Spinal cord (tissue), 10 donors: ENCODE measurements around the gene PSRC1. TPM values are rescaled to one million over a fixed set of nuclear protein-coding genes. Genes with fewer than 3 reads are reported as not detected.

Source experiments
- DNase-seq, 6 donors: peaks; one replicate each; pipeline versions ENCODE4 v3.0.0 to v3.0.0-alpha.2; 2013 to 2015; ENCODE audit warnings: low spot score in 6 of 6, low read depth in 4 of 6
- H3K27ac ChIP-seq: one replicate; pipeline ENCODE4 v1.5.1; 2013; ENCODE audit warnings: low read depth, low read length, control low read depth
- H3K27me3 ChIP-seq: one replicate; pipeline ENCODE4 v1.6.1; 2013; ENCODE audit warnings: low read length; ENCODE audit not compliant: control insufficient read depth, insufficient read depth
- H3K36me3 ChIP-seq: one replicate; pipeline ENCODE4 v1.6.1; 2013; ENCODE audit warnings: low read length; ENCODE audit not compliant: control insufficient read depth, insufficient read depth
- H3K4me1 ChIP-seq: one replicate; pipeline ENCODE4 v1.6.1; 2013; ENCODE audit warnings: low read length; ENCODE audit not compliant: control insufficient read depth, insufficient read depth
- H3K4me3 ChIP-seq: one replicate; pipeline ENCODE4 v1.5.1; 2013; ENCODE audit warnings: low read depth, low read length, control low read depth
- H3K9me3 ChIP-seq: one replicate; pipeline ENCODE4 v1.6.1; 2013; ENCODE audit warnings: low read length; ENCODE audit not compliant: control insufficient read depth, insufficient read depth
- WGBS: methylation state at CpG from one replicate; pipeline ENCODE4 v1.1.5; 2013; ENCODE audit warnings: missing lambda C conversion rate; ENCODE audit not compliant: insufficient coverage; 5-methylcytosine and 5-hydroxymethylcytosine counted together
- polyA plus RNA-seq, 2 donors: library from polyadenylated mRNA; unstranded; fragments of 120-200 nt; gene quantifications; one replicate each; pipeline ENCODE4 v1.2.1, GENCODE V29; 2013; ENCODE audit not compliant: insufficient read length in 2 of 2
- total RNA-seq, 2 donors: library from RNA; depleted of rRNA in 1 of 2; stranded (reverse); fragments of 120-200 nt in 1 of 2; fragments of >200 nt in 1 of 2; gene quantifications; one replicate each; pipeline versions ENCODE4 v1.2.3 to v1.2.4, GENCODE V29; 2013 to 2014
- donor health status: healthy.

PSRC1 gene
- total and polyA plus RNA-seq, 4 donors: 9.0 to 37.1 (median 32.2) TPM

DNA sequence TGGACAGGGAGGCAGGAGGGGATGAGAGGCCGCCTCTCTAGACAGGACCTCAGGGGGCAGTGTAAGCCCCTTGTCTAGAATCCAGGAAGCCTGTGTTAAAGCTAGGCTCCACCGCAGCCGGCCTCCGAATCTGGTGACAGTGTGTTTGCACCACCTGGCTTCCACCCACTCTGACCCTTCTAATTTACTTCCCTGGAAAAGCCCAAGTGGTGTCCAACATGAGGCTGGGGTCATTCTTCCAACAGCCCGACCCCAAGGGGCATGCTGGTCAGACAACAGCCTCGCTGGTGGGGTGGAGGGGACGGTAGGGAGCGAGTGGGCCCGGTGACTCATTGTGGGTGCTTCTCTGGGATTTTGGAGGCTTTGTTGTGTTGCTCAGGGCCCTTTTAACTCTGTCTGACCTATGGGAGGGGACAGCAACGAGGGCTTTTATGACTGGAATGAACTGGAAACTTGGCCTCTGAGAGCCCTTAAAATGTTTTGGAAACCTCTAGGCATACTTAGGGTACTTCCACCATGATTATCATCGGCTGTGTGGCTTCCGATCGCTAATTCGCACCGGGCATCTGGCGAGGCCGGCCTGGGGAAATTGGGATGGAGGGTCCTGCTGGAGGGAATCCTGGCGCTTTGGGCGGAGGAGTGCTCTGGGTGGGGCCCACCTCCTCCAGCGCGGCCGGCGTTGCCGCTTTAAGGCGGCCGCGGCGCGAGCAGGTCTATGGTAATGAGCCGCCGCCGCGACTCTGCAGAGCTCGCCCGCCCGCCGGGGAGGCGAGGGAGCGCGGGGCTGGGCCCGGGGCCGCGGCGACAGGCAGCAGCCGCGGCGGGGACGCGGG is 33.9 kb downstream of the PSRC1 start, which contains the start of gene CELSR2:
Gene CELSR2 (plus strand): TSS at position 743 of the 833 bp plus-strand sequence. CDS start 541 bp downstream, outside the sequence.
- Histone ChIP-seq H3K4me1 (peaks cover 50% of the 10 kb centered on the region), H3K36me3 (peaks cover 35% of the 10 kb centered on the region), H3K27ac (no peak within 1 kb of the TSS), H3K4me3 (peak within 1 kb of the TSS; percentile 35), H3K27me3 (no peaks in the 10 kb centered on the region), H3K9me3 (no peaks in the 10 kb centered on the region)
- 4% methylated on average over 45 of the region's 49 CpGs for whole genome bisulfite sequencing
- DNase-seq: peak in 3 of 6 donors; percentile 64 to 92 (median 92)

DNA sequence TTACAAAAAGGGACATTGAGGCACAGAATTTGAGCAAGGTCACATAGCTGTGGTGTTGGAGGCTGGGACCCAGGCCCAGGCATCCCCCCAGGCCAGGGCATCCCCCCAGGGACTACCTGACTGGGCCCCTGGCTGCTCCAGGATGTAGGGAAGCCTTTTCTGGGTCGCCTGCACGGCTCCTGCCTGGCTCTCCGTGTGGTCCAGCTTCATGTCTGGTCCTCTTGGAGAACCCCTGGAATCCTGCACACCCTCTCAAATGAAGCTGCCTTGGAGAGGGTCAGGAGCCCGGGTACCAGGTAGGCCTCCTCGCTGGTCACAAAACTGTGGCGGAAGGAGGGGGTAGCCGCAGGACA is 34.5 kb downstream of the PSRC1 start:
- Histone ChIP-seq H3K27ac (no peak overlapping the region), H3K27me3 (no peaks in the 10 kb centered on the region), H3K4me3 (no peak overlapping the region), H3K36me3 (peaks cover 31% of the 10 kb centered on the region), H3K4me1 (peaks cover 44% of the 10 kb centered on the region), H3K9me3 (no peaks in the 10 kb centered on the region)
- DNase-seq: no peak
- 96% methylated on average over 6 of the region's 7 CpGs for WGBS

DNA sequence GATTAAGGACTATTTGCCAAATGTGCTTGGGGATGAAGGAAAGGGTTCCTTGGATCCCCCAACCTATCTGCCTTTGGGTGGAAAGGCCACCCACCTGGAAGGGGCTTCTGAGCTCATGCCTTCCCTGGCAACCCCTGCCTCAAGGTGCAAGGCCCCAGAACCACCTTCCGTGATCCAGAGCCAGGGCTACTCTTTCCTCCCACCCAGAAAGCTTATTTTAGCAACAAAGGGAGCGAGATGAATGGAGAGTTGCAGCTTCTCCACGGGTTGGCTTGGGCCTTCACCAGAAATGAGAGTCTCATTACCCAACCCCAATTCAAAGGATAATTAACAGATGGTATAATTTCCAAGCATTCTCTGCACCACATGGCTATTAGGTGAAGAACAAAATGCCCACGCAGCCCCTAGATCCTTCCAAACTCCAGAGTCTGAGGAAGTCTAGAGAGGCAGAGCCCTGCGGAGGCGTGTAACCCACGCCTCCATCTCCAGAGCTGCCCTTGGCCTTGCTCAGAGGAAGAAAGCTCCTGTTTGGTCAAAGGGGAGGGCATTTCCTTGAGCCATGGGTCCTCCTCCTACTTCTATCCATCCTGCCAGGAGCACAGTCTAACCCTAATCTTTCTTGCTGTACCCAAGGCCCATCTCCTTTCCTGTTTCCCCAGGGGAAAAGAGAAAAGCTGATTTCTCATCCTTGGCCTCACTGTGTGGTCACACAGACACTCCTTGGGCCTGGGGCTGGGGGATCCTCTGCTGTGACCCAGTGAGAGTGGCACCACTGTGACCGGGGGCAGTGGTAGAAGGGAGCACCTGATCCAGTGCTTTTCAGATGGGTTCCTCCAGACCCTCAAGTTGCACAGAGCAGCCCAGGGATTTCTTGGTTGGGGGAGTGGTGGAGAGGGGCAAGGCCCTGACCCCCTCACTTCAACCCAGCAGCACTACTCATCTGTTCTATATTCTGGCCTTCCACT is 35.3 kb downstream of the PSRC1 start:
- DNase-seq: no peak
- Histone ChIP-seq H3K9me3 (no peaks in the 10 kb centered on the region), H3K27ac (no peak overlapping the region), H3K4me3 (no peak overlapping the region), H3K4me1 (peaks cover 42% of the 10 kb centered on the region), H3K27me3 (no peaks in the 10 kb centered on the region), H3K36me3 (peaks cover 24% of the 10 kb centered on the region)
- WGBS: 76% methylated on average over 2 of the region's 8 CpGs

DNA sequence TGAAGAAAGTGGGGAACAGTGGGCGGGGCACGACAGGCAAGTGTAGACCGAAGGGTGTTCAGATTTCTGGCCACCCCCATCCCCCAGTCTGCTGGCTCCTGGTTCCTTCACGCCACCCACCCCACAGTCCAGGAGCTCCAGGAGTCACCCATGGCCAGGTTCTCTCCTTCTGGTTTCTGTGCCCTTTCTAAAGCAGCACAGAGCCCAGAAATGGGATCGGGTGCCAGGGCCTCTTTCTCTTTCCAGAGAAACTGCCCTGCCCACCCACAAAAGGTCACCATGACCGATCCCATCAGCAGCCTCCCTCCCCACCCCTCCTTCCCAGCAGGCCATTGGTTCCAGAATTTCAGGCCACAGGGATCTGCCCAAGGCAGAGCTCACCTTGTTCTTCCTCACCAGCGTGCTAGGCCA is 36.8 kb downstream of the PSRC1 start:
- H3K27me3 ChIP-seq: no peaks in the 10 kb centered on the region
- peaks cover 9% of the 10 kb centered on the region for H3K36me3 ChIP-seq
- no peaks in the 10 kb centered on the region for H3K9me3 ChIP-seq
- DNase-seq: no peak
- peaks cover 42% of the 10 kb centered on the region for H3K4me1 ChIP-seq
- H3K27ac ChIP-seq: no peak overlapping the region
- no peak overlapping the region for H3K4me3 ChIP-seq
- 80% methylated on average over 7 of the region's 7 CpGs for whole genome bisulfite sequencing

DNA sequence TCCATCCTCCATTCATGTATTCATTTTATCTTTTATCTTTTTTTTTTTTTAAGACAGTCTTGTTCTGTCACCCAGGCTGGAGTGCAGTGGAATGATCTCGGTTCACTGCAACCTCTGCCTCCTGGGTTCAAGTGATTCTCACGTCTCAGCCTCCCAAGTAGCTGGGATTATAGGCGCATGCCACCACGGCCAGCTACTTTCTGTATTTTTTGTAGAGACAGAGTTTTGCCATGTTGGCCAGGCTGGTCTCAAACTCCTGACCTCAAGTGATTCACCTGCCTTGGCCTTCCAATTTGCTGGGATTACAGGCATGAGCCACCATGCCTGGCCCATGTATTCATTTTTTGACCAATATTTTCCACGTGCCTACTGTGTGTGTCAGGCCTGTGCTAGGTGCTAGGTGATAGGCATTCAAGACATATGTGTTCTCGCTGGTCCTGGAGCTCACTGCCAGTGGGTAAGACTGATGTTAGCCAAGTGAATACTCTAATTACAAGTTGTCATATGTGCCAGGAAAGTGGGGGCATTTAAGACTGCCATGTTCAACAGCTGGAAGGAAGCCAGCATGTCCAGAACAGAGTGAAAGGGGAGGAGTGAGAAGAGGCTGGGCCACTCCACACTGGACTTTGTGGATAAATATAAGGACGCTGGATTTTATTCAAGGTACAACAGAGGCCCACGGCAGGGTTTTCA is 38.9 kb downstream of the PSRC1 start:
- DNase-seq: no peak
- Histone ChIP-seq H3K4me3 (no peak overlapping the region), H3K27me3 (no peaks in the 10 kb centered on the region), H3K27ac (no peak overlapping the region), H3K9me3 (no peaks in the 10 kb centered on the region), H3K4me1 (peaks cover 48% of the 10 kb centered on the region), H3K36me3 (peaks cover 12% of the 10 kb centered on the region)
- WGBS: 87% methylated on average over 8 of the region's 8 CpGs

DNA sequence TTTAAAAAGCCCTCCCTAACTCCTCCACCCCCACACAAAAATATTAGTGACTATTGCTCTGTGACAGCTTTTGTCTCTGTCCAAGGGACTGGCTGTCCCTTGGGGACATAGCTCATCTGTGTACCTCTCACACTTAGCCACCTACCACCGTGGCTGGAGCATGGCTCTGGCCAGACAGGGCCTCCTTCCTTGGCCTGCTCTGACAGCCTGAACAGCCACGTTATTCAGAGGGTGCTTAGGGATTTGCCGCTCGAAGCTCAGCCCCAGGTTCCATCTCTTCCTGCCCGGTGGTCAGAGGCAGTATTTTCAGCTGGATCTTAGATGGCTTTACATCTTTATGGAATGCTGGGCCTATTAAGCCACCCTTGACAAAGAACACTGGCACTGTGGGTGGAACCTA is 39.7 kb downstream of the PSRC1 start:
- Histone ChIP-seq H3K4me3 (no peak overlapping the region), H3K27ac (no peak overlapping the region), H3K36me3 (peaks cover 15% of the 10 kb centered on the region), H3K27me3 (no peaks in the 10 kb centered on the region), H3K4me1 (peaks cover 41% of the 10 kb centered on the region), H3K9me3 (no peaks in the 10 kb centered on the region)
- no peak for DNase-seq
- 69% methylated on average over 5 of the region's 5 CpGs for WGBS

DNA sequence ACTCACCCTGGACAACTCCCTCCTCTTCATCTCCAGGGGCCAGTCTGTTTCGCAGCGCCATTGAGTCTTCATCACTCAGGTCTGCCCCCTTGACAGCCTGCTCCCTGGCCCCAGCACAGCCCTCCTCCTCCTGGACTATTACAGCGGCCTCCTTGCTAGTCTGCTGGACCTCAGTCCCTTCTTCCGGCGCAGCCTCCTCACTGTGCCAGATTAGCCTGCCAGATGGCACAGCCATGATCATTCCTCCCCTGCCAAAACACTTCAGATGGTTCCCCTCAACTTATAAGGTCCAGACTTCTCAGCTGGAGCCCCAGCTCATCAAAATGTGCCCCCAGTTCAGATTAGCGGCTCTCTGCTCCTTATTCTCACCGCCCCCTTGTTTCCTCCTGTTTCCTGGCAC is 40.6 kb downstream of the PSRC1 start:
- Histone ChIP-seq H3K36me3 (peaks cover 23% of the 10 kb centered on the region), H3K27ac (no peak overlapping the region), H3K4me3 (no peak overlapping the region), H3K4me1 (peaks cover 41% of the 10 kb centered on the region), H3K9me3 (no peaks in the 10 kb centered on the region), H3K27me3 (no peaks in the 10 kb centered on the region)
- peak in 2 of 6 donors; percentile 41 to 88 for DNase-seq
- WGBS: 32% methylated on average over 7 of the region's 7 CpGs

DNA sequence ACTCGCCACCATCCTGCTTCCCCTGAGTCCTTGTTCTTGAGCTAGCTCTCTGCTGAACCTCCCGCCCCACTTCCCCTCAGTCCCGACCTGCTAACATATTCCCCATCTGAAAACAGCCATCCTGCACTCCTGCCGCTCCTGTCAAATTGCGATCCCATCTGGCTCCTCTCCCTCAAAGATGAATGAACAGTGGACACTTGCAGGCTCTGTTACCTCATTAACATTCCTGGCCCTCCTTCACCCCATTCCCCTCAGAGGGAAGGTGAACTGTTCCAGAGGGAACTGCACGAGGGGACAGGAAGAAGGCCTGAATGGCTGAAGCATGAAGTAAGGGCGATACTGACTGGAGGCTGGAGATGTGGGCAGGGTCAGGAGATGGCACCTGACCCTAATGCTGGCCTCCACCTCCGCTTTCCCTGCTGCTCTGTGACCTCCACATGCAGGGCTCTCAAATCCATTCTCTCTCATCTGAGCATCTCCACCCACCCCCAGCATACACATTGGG is 41.1 kb downstream of the PSRC1 start:
- WGBS: 29% methylated on average over 5 of the region's 8 CpGs
- H3K4me3 ChIP-seq: no peak overlapping the region
- peak in 2 of 6 donors; percentile 49 to 61 for DNase-seq
- peaks cover 41% of the 10 kb centered on the region for H3K4me1 ChIP-seq
- no peak overlapping the region for H3K27ac ChIP-seq
- peaks cover 27% of the 10 kb centered on the region for H3K36me3 ChIP-seq
- H3K9me3 ChIP-seq: no peaks in the 10 kb centered on the region
- no peaks in the 10 kb centered on the region for H3K27me3 ChIP-seq

DNA sequence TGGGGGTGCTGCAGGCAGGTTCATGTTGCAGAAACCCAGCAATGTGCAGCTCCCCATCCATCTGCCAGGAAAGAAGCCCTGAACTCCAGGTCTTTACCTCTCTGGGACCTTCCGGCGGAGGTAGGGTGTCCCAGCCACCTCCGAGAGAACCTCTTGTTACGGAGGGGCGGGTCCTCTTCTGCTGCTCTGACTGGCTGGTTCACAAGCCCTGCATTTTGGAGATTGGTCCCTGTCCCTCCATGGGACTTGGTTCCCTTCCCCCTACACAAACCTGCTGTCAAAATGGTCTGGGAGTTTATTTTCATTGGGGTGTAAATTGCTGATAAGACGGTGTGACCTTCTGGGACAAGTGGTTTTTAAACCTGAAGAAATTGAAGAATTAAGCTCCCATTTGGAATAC is 41.6 kb downstream of the PSRC1 start:
- Histone ChIP-seq H3K4me1 (peaks cover 41% of the 10 kb centered on the region), H3K27ac (no peak overlapping the region), H3K4me3 (no peak overlapping the region), H3K27me3 (no peaks in the 10 kb centered on the region), H3K9me3 (no peaks in the 10 kb centered on the region), H3K36me3 (peaks cover 32% of the 10 kb centered on the region)
- 43% methylated on average over 4 of the region's 6 CpGs for WGBS
- no peak for DNase-seq
